Brain pericyte (primary cell): Measurements from ENCODE around the gene HRC.
"Not testable (repeated sequence)": the region's sequence is repeated elsewhere in the genome, so short reads cannot be mapped to it uniquely, and the experiment has no call there.

ENCODE experiments used
- DNase-seq: peaks from one replicate; pipeline ENCODE4 v3.0.0-alpha.2; 2012; ENCODE audit warnings: low read depth, low spot score

HRC gene

DNA sequence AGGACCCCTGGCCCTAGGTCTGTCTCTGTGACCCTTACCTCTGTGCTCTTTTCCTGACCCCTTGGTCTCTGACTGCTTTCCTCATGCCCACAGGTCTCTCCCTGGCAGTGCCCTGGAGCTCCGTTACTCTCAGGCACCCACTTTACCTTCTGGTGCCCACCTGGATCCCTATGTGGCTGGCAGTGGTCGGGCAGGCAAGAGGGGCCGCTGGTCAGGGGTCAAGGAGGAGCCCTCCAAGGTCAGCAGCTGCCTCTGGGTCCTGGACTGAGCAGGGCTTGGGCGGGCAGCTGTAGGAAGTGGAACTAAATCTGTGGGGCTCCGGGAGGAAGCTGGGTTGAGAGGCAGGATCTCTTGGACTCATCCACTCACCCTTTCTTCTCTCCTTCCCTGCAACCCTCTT lies 19.5 kb downstream of the HRC start:
- no peak for DNase-seq

DNA sequence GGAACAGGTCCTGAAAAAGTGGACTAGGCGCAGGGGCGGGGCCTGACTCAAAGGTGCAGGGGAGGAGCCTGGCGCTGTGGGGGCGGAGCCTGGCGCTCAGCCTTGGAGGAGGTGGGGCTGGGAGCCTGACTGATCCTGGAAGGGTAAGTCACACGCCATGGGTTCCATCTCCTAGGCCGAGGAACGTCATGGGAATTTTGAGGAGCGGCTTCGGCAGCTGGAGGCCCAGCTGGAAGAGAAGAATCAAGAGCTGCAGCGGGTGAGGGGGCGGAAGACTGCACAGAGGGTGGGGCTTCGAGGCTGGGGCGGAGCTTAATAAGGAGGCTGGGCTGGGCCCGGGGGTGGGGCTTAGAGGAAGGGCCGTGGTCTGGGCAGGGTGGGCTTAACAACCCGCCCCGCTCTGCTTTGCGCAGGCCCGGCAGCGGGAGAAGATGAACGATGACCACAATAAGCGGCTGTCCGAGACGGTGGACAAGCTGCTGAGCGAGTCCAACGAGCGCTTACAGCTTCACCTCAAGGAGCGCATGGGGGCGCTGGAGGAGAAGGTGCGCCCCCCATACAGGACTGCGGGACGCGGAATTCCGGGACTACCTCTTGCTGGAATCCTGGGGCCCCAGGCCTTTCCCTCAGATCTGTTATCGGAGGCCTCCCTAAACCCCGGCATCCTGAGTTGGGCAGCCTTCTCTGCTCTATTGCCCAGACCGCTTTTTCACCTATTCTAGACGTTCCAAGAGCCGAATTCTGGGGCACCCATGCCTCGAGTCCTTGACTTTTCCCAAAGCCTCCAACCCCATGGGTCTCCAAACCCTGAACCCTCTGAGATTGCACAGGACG lies 21.4 kb downstream of the HRC start:
- DNase-seq = no peak

DNA sequence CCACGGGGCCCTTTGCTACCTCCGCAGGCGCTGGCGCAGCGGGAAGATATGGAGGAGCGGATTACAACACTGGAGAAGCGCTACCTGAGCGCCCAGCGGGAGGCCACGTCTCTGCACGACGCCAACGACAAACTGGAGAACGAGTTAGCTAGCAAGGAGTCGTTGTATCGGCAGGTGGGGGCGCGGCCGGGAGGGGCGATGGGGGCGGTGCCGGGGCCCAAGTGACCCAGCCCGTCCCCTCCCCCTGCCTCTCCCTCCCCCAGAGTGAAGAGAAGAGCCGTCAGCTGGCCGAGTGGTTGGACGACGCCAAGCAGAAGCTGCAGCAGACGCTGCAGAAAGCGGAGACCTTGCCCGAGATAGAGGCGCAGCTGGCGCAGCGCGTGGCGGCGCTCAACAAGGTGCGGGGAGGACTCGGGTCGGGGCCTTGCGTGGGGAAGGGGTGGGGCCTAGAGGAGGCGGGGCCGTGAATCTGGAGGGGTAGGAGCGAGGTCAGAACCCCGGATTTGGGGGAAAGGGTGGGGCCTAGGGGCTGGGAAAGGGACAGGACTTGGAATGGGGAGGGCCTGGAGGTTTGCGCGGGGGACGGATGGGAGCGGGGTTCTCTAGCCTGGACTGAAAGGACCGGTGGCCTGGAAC lies 22.1 kb downstream of the HRC start:
- no peak for DNase-seq

DNA sequence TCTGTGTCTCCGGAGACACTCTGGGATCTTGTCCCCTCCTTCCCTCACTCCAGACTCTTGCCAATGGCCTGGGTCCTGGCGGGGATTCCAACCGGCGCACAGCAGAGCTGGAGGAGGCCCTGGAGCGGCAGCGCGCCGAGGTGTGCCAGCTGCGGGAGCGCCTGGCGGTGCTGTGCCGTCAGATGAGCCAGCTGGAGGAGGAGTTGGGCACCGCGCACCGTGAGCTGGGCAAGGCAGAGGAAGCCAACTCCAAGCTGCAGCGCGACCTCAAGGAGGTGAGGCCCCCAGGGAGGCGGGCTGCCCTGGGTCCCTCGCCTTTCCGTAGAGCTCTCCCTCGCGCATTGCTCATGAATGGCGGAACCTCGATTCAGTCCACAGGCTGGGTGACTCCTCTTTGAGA lies 24.9 kb downstream of the HRC start:
- DNase-seq = no peak

DNA sequence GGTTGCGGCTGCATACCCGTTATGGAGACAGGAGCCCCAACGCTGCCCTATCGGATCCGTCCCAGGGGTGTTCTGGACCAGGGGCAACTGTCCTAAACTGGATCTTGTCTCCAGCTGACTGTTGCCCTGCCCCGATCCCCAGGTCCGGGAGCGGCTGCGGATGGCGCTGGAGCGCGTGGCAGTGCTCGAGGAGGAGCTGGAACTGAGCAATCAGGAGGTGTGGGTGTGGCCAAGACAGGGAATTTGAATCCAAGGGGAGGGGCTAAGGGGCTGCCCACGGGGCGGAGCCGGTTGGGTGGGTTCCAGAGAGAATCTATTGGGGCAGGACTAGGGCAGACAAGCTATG lies 26.0 kb downstream of the HRC start:
- DNase-seq = no peak

DNA sequence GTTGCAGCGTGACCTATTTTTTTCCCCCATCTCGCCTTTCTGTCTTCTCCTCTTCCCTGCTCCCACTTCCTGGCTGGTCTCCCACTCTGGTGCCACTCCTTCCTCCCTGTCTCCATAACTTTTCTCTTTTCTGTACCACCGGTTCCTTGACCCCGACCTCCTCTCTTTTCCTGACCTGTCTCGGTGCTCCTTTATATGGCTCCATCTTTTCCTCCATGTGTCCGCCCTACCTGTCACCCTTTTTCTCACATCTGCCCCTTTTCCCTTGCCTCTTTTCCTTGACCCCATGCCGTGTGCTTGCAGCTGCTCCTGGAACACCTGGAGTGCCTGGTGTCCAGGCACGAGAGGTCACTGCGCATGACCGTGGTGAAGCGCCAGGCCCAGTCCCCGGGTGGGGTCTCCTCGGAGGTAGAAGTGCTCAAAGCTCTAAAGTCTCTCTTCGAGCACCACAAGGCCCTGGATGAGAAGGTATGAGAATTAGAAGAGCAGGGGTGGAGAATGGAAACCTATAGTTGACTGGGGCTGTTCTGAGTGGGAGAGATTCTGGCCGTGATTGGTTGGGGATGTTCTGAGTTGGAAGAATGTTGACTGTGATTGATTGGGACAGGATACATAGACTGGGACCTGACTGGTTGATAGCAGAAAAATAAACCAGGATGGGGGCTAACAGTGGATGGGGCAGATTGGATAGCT lies 26.5 kb downstream of the HRC start:
- no peak for DNase-seq

DNA sequence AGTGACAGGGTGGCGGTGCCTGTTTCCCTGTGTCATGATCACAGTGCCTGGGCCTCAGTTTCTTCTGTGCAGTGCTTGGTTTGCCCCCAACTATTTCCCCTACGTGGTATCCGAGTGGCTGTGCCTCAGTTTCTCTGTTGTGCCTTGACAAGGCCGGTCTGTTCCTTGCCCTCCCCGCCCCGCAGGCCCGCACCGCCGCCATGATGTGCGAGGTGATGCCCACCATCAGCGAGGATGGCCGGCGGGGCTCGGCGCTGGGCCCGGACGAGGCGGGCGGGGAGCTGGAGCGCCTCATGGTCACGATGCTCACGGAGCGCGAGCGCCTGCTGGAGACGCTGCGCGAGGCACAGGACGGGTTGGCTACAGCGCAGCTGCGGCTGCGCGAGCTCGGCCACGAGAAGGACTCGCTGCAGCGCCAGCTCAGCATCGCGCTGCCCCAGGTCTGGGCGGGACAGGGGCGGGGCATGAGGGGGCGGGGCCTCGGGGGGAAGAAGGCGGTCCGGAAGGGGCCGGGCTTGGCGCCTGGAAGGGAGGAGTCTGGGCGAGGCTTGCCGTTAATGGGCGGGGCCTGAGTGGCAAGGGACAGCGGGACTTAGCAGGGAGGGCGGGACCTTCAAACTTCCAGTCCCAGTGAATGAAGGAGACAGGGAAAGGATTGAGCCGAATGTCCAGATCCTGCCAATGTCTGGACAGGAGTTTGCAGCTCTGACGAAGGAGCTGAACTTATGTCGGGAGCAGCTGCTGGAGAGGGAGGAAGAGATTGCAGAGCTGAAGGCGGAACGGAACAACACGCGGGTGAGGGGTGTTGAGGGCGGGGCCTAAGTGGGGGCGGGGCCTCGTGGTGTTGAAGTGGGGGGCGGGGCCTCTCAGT lies 27.3 kb downstream of the HRC start:
- peak; percentile 88 for DNase-seq

DNA sequence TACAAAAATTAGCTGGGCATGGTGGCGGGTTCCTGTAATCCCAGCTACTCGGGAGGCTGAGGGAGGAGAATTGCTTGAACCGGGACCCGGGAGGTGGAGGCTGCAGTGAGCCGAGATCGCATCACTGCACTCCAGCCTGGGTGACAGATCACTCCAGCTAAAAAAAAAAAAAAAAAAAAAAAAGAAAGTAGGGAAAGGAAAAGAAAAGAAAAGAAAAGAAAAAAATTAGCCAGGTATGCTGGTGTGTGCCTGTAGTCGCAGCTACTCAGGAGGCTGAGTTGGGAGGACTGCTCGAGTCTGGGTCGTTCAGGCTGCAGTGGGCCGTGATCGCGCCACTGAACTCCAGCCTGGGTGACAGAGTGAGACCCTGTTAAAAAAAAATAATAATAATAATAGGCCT lies 28.0 kb downstream of the HRC start:
- not testable (repeated sequence) for DNase-seq

DNA sequence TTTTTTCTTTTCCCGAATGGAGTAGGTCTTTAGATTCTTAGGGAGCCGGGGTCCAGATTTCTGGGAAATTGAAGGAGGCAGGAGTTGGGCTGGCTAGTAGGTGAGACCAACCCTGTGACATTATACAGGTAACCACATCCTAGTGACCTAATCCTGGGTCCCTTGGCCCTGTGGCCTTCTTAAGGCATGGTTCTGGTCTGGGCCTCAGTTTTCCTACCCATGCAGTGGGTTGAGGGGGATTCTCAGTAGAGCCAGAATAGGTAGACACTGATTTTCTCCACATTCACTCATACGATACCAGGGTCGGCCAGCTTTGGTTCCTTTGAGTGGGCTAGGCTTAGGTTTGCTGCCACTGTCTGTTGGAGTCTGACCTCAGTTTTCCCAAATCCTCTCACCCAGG lies 28.6 kb downstream of the HRC start:
- no peak for DNase-seq

DNA sequence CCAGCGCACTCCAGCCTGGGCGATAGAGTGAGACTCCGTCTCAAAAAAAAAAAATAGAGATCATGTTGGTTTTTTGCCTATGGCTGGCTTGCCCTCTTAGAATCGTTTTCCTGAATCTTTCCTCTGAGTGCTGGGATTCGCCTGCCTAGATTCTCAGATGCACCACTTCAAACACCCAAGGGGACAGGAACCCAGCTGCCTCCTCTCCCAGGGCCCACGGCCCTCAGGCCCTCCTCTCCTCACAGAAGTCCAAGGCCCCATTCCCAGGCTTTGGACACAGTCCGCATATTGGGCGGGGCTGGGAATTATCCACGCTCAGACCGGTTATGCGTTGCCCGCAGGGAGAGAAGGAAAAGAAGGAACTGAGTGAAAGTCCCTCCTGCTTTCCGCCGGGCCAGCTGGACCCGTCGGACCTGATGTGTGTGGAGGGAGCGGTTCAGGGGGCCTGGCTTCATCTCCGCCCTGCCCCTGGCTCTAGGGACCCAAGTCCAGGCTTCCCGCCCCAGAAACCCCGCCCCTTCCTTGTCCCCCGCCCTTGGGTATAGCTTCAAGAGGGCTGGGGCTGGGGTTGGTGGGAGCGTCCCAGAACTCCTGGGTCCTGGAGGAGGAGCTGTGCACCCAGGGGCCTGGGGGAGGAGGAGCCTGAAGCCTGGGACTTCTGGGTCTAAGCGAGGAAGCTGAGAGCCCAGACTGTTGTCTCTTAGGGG lies 30.0 kb downstream of the HRC start:
- no peak for DNase-seq

DNA sequence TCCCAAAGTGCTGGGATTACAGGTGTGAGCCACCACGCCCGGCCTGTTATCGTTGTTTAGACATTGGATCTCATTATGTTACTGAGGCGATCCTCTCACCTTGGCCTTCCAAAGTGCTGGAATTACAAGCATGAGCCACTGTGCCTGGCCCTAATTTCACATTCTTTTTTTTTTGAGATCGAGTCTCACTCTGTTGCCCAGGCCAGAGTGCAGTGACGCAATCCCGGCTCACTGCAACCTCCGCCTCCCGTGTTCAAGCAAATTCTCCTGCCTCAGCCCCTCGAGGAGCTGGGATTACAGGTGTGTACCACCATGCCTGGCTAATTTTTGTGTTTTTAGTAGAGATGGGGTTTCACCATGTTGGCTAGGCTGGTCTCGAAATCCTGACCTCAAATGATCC lies 31.9 kb downstream of the HRC start:
- not testable (repeated sequence) for DNase-seq

DNA sequence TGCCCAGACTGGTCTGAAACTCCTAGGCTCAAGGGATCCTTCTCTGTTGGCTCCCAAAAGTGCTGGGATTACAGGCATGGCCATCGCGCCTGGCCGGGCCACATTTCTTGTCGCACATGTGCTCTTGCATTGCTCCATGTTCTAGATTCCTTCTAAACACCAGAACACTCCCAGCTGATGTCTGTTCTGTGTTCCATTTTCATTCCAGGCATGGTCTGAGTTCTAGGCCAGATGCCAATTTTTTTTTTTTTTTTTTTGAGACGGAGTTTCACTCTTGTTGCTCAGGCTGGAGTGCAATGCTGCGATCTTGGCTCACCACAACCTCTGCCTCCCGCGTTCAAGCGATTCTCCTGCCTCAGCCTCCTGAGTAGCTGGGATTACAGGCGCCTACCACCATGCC lies 33.4 kb downstream of the HRC start:
- not testable (repeated sequence) for DNase-seq

DNA sequence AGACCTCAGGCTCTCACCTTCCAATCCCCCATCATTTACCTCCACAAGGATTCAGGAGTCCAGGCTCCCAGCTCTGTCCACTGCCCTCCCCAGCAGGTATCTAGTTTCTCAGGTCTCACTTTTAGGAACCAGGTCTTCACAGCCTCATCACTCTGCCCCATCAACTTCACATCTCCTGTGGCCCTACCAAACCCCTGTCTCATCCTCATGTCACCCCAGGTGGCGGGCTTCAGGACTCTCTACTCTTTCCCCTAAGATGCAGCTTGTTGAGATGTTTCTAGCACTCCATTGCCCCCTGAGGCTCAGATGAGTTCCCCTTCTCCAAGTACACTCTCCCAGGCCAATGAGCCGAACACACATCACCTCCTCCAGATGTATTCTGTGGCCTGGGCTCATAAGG lies 34.3 kb downstream of the HRC start:
- no peak for DNase-seq

DNA sequence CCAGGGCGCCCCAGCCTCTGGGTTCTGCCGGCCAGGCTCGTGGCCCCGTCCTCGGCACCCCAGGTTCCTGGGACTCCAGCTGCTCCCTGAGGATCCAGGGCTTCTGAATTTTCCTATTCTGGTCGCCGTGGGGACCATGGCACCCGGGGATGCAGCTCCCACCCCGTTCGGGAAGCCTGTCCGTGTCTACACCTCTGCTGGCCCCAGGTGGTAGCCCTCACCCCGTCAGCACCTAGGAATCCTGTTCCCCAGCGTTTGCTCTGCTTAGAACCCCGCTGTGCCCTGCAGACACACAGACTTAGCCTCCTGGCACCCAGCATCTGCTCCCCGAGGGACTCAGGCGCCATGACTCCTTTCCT lies 34.9 kb downstream of the HRC start:
- no peak for DNase-seq

DNA sequence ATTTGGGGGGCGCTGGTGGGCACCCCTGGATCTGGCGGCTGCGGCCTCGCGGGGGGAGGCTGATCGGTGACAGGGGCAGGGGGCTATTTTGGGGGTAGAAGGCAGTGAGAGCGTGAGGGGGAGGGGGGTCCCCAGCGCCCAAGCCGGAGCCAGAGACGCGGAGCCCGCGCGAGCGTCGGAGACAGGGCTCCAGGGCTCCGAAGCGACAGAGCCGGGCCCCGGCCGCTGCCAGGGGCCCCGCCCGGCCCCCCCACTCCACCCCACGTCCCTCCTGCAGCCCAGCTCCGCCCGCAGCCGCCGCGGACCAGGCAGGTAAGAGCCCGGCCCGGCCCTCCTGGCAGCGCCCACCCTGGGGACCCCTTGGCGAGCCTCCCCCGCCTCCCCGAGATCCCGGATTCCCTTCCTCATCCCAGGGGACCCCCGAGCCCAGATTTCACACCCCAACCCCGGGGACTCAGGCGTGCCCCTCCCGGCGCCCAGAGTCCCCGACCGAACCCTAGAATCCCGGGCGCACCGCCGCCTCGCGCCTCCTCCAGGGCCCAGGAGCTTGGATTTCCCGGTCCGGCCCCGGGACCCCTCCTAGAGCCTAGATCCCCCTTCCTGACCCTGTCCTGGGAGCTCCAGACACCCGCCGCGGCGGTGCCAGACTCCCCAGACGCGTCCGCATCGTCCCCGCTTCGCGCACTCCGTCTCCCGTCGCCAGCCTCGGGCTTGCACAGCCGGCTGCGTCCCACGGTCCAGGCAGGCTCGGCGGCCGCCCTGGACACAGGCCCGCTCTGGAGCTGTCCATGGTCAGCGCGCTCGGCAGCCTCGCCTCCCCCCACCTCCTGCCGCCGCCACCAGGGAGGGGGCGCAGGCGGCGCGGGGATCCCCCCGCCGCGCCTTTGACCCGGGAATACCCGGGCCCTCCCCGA lies 35.5 kb downstream of the HRC start, which contains the start of gene PPFIA3:
Gene PPFIA3 (plus strand): TSS at position 134 of the 914 bp plus-strand sequence. CDS start 8,330 bp downstream, outside the sequence.
- DNase-seq = no peak

DNA sequence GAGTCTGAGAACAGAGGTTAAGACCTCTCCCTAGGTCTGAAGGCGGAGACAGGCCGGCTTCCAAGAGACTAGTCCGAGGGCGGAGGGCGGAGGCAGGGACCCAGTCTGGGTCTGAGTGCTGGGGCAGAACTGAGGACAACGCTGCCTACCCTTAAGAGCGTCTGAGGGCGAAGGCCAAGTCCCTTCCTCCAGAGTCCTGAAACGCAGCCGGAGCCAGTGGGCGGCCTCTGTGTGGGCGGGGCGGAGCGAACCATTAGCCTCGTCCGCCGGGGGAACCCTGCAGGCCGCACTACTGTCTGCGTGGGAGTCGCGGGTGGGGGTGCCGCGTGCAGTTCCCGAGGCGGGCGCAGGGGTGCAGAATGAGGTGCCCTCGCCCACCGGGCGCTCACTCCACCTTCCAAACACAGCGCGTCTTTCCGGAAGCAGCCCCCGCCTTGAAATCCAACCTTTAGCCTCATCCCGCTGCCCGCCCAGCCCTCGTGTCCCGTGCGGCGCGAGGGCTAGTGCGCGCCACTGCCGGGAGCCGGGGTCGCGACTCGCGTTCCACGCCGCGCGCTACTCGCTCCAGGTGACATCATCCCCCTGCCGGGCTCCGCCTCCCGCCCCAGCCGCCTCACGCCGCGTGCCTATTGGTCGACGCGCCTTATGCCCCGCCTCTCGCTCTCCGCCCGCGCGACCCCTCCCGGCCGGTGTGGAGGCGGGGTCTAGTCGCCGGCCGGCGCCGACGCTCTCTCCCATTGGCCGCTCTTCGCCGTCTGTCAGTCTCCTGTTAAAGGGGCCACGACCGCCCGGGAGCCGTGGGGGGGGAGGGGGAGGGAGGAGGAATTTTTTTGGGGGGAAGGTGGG lies 36.4 kb downstream of the HRC start, which contains the start of gene C19orf73:
Gene C19orf73 (minus strand): TSS at position 579 of the 846 bp plus-strand sequence. CDS start 121 bp downstream, at position 458.
- peak; percentile 81 for DNase-seq

DNA sequence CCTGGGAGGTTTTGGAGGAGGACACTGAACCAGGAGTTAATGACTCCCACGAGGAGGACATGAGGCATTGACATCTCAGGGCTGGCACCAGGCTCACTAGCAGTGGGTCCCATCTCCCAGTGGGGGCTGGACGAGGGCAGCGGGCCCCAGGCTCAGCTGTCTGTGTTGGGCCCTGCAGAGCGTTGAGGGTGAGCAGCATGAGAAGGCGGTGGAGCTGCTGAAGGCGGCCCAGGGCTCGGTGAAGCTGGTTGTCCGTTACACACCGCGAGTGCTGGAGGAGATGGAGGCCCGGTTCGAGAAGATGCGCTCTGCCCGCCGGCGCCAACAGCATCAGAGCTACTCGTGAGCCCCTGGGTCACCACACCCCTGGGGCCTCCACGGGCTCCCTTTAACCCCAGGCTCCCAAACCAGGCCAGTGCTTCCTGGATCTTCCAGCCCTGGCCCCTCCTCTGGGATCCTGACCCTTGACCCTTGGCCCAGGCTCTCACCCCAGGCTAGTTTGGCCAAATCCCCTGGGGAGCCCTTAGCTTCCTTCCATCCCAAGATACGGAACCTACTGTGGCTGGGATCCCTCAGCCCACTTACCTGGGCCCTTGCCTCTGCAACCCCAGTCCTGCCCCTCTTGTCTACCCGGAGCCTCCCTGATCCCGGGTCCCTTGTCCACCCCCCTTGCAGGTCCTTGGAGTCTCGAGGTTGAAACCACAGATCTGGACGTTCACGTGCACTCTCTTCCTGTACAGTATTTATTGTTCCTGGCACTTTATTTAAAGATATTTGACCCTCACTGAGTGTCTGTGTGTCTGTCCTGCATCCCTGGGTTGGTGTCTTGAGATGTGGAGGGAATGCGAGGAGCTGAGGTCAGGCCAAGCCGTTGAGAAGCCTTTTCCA lies 37.3 kb downstream of the HRC start:
- no peak for DNase-seq

DNA sequence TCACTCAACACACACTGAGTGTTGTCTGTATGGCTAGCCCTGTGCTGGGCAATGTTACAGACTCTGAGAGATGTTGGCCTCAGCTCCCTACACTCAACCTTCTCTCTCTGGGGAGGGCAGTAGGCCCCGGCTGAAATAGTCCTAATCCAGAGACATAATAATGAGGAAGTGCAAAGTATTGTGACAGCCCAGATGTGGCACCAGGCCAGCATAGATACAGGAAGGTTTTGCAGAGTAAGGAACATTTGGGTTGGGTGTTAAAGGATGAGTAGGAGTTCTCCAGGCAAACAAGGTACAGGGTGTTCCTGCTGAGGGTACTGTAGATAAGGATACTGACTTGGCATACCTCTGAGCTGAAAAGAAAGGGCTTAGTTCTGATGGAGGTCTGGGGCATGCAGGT lies 38.7 kb downstream of the HRC start:
- no peak for DNase-seq
